ENCODE measurements around the gene PAIP2.

Gene PAIP2

DNA sequence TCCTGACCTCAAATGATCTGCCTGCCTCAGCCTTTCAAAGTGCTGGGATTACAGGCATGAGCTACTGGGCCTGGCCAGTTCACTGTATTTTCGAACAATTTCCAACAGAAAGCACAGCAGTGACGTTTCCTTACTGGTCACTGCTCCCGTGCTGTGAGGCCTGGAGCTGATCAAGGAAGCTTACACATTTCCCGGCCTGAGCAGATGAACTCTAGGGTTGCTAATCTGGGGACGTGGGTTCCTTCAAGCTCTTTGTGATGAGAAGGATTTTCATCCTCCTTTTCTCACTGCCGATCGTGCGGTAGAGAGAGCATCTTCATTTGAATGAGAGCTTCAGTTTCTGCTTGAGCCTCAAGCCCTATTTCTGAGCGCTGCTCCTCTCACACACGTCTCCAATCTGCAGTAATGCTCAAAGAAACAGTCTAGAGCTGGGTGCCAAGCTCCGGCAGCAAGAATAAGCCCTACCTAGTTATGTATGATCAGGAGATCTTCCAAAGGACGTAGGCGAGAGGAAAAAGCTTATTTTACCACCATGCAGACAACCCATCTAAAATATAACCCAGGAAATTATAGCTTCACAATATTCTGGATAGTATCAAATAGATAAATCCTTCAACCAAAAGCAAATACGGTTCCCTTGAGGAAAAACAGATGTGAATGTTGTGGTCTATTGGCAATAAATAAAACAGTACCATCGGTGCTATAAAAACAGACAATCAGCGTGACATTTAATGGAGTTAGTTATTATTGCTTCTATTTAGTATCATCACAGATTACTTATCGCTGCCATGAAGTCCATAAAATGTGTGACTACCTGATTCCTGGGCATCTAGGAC is 69.6 kb downstream of the PAIP2 start:
- Histone ChIP-seq H3K9ac (ENCODE audit: low read length) (no peak overlapping the region), H4K20me1 (ENCODE audit: insufficient read depth, low read length) (no peaks in the 10 kb centered on the region), H3F3A (ENCODE audit: insufficient read depth, low read length) (no peaks in the 10 kb centered on the region), H2AFZ (ENCODE audit: low read length) (no peak overlapping the region), H3K27me3 (ENCODE audit: insufficient read depth, low read length) (no peaks in the 10 kb centered on the region), H3K4me3 (ENCODE audit: low read depth, low read length, poor library complexity, severe bottlenecking) (no peak overlapping the region), H3K4me1 (ENCODE audit: insufficient read depth, low read length, severe bottlenecking) (peaks cover 20% of the 10 kb centered on the region), H3K9me3 (ENCODE audit: low read length) (no peaks in the 10 kb centered on the region), H3K9me2 (ENCODE audit: low read depth, low read length) (no peaks in the 10 kb centered on the region), H3K27ac (ENCODE audit: low read depth, low read length, poor library complexity, severe bottlenecking) (no peak overlapping the region), H3K79me2 (ENCODE audit: insufficient read depth, low read length) (no peaks in the 10 kb centered on the region), H3K4me2 (ENCODE audit: low read length) (no peak overlapping the region), H3K36me3 (ENCODE audit: insufficient read depth, low read length) (no peaks in the 10 kb centered on the region)
- TF ChIP-seq EZH2 (IDR thresholded peaks at IDR 0.05; ENCODE audit: borderline replicate concordance, low read length): no peak
- TF ChIP-seq, protein P1, sequence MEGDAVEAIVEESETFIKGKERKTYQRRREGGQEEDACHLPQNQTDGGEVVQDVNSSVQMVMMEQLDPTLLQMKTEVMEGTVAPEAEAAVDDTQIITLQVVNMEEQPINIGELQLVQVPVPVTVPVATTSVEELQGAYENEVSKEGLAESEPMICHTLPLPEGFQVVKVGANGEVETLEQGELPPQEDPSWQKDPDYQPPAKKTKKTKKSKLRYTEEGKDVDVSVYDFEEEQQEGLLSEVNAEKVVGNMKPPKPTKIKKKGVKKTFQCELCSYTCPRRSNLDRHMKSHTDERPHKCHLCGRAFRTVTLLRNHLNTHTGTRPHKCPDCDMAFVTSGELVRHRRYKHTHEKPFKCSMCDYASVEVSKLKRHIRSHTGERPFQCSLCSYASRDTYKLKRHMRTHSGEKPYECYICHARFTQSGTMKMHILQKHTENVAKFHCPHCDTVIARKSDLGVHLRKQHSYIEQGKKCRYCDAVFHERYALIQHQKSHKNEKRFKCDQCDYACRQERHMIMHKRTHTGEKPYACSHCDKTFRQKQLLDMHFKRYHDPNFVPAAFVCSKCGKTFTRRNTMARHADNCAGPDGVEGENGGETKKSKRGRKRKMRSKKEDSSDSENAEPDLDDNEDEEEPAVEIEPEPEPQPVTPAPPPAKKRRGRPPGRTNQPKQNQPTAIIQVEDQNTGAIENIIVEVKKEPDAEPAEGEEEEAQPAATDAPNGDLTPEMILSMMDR (IDR thresholded peaks at IDR 0.05; ENCODE audit: low read length): no peak

DNA sequence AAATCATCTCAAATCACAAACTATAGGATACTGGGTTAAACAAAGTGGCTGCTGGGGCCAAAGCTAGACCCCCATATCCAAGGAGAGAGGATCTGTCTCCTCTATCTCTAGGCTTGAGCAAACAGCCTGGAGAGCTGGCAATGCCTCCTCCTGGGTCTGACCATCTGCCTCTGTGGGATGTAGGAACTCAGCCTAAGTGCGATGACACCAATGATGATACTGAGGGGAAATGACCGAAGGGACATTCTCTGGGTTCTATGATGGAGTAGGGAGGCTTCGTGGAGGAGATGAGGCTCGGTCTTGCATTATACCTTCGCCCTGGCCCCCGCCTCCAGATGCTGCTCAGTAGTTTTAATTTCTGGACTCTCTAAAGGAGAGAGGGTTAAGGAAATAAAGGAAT is 71.5 kb downstream of the PAIP2 start:
- Histone ChIP-seq H3K4me2 (ENCODE audit: low read length) (no peak overlapping the region), H3K79me2 (ENCODE audit: insufficient read depth, low read length) (no peaks in the 10 kb centered on the region), H2AFZ (ENCODE audit: low read length) (no peak overlapping the region), H3K4me3 (ENCODE audit: low read depth, low read length, poor library complexity, severe bottlenecking) (no peak overlapping the region), H3F3A (ENCODE audit: insufficient read depth, low read length) (no peaks in the 10 kb centered on the region), H3K9me2 (ENCODE audit: low read depth, low read length) (no peaks in the 10 kb centered on the region), H3K9me3 (ENCODE audit: low read length) (no peaks in the 10 kb centered on the region), H3K4me1 (ENCODE audit: insufficient read depth, low read length, severe bottlenecking) (peaks cover 6% of the 10 kb centered on the region), H4K20me1 (ENCODE audit: insufficient read depth, low read length) (no peaks in the 10 kb centered on the region), H3K36me3 (ENCODE audit: insufficient read depth, low read length) (no peaks in the 10 kb centered on the region), H3K27ac (ENCODE audit: low read depth, low read length, poor library complexity, severe bottlenecking) (no peak overlapping the region), H3K27me3 (ENCODE audit: insufficient read depth, low read length) (no peaks in the 10 kb centered on the region), H3K9ac (ENCODE audit: low read length) (no peak overlapping the region)
- TF ChIP-seq EZH2 (IDR thresholded peaks at IDR 0.05; ENCODE audit: borderline replicate concordance, low read length): no peak
- TF ChIP-seq, protein P1 (IDR thresholded peaks at IDR 0.05; ENCODE audit: low read length): no peak

DNA sequence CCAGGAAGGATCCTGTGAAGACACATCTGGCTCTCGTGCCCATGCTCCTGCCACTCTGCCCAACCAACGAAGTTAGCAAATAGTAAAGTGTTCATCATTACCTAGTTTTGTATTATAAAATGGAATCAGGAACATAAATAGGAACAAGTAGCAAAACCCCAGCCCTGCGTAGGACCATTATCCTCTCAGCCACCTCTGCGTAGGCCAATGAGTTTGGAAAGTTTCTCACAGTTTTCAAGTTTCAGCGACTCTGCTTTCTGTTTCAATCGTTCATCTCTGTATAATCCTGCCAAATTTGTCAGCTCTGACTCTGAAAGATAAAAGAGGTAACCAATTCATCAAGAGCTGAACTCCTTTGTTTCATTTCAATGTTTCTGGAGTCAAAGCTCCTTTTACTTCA is 72.3 kb downstream of the PAIP2 start:
- Histone ChIP-seq H2AFZ (ENCODE audit: low read length) (no peak overlapping the region), H3K27ac (ENCODE audit: low read depth, low read length, poor library complexity, severe bottlenecking) (no peak overlapping the region), H3K36me3 (ENCODE audit: insufficient read depth, low read length) (no peaks in the 10 kb centered on the region), H3K9me3 (ENCODE audit: low read length) (no peaks in the 10 kb centered on the region), H3K4me3 (ENCODE audit: low read depth, low read length, poor library complexity, severe bottlenecking) (no peak overlapping the region), H3K4me1 (ENCODE audit: insufficient read depth, low read length, severe bottlenecking) (no peaks in the 10 kb centered on the region), H3K9me2 (ENCODE audit: low read depth, low read length) (no peaks in the 10 kb centered on the region), H3F3A (ENCODE audit: insufficient read depth, low read length) (no peaks in the 10 kb centered on the region), H3K27me3 (ENCODE audit: insufficient read depth, low read length) (no peaks in the 10 kb centered on the region), H4K20me1 (ENCODE audit: insufficient read depth, low read length) (no peaks in the 10 kb centered on the region), H3K4me2 (ENCODE audit: low read length) (no peak overlapping the region), H3K79me2 (ENCODE audit: insufficient read depth, low read length) (no peaks in the 10 kb centered on the region), H3K9ac (ENCODE audit: low read length) (no peak overlapping the region)
- TF ChIP-seq EZH2 (IDR thresholded peaks at IDR 0.05; ENCODE audit: borderline replicate concordance, low read length): no peak
- TF ChIP-seq, protein P1 (IDR thresholded peaks at IDR 0.05; ENCODE audit: low read length): no peak
